HG03025 (cell line): ENCODE results near the gene NEDD4L.

Source experiments
- ATAC-seq: cut with Tn5 transposase; IDR thresholded peaks from one replicate; pipeline ENCODE4 v1.9.1; 2021; ENCODE audit warnings: mild to moderate bottlenecking, moderate library complexity; ENCODE audit not compliant: unreplicated experiment, low FRiP score

NEDD4L gene

GRCh38 chr18:58381676-58382411 is 337.8 kb downstream of the NEDD4L start:
- ATAC-seq: no peak

GRCh38 chr18:58382446-58382845 is 338.4 kb downstream of the NEDD4L start:
- ATAC-seq: no peak

- ATAC-seq: no peak
Observed at GRCh38 chr18:58385472-58385871, 341.4 kb downstream of the NEDD4L start.

DNA sequence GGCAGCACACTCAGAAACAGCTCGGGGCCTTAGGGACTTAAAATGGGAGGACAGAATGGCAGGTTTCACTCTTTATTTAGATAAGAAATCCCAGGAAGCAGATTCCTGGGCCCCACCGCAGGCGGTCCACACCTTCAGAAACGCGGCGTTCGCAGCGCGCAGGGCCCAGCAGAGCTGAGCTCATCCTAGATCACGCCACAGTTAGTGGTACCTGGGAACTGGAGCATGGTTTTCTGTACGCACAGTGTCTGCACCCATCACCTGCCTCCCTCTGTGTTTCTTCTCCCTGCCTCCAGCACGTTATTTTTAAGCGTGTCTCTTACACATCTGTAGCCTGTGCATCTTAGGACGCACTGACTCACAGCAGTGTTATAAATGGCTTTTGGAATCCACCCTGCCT is 342.8 kb downstream of the NEDD4L start:
- ATAC-seq: no peak

DNA sequence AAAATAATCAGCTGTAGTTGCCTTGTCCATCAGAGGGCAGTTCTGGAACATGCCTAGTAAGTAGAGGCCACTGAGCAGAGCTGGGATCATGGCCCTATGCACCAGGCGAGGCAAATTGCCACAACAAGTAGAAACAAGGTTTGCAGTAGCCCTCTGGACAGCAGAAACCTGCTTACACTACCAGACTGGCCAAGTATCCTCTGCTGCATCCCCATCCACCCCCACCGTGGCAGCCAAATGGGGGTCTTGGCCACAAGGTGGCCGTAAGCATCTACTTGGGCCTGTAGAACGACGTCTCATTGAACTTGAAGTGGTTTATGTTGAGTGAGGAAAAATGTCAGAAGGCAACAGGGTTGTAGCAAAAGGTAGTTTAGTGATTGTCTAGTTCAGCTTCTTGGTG is 343.7 kb downstream of the NEDD4L start:
- no peak for ATAC-seq

- no peak for ATAC-seq
Observed at GRCh38 chr18:58388736-58389135, 344.7 kb downstream of the NEDD4L start.

GRCh38 chr18:58389745-58390144 is 345.7 kb downstream of the NEDD4L start:
- no peak for ATAC-seq

- no peak for ATAC-seq
Observed at GRCh38 chr18:58390399-58390798, 346.4 kb downstream of the NEDD4L start.

DNA sequence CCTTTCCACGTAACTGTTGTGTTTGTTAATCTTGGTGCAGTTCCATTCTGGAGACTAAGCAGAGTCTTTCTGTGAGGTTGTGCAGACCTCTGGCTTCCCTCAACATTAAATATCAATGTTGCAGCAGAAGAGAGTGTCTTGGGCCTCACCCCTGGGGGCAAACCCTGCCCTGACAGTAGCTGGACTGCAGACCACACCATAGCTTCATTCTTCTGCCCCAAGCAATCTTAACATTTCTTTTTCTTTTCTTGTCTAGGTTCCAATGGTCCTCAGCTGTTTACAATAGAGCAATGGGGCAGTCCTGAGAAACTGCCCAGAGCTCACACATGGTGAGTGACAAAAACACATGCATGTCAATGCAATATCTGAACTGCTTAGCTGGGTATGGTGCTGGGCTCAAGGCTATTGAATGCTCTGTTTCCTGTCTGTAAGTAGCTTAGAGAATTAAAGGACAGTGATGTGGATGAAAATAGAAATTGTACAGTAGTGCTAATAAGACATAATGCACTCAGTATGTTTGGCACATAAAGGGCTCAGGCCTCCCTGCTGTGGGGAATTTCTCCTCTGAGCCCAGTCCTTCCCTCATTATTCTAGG is 347.3 kb downstream of the NEDD4L start:
- ATAC-seq: no peak

- no peak for ATAC-seq
Observed at GRCh38 chr18:58391932-58392323, 347.9 kb downstream of the NEDD4L start.

DNA sequence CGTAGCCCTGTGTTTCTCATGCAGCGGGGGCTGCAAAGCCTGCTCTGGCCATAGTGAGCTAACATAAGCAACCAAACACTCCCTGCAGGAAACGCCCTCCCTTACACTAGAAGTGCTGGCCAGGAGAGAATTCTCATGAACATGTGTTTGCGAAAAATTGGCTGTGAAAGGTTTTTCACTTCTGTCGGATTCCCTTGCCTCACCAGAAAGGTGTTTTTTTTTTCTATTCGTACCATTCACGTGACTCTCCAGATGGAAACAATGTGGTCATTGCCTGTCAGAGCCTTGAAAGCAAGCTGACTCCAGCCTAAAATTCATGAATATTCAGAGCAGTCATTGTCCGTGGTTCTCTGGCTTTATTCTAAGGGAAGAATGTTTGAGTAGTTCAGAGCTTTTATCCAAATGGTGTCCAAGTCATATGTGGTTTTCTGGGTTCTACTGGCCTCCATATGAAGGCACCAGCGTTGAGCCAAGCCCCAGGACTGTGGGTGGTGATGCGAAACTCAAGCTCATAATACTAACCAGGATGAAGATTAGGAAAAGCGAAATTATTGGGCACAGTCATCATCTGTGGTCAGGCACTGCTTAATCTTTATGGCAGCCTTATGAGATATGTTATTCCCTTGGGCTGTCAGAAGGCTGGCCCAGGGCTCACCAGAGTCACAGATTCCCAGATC is 348.4 kb downstream of the NEDD4L start:
- no peak for ATAC-seq

DNA sequence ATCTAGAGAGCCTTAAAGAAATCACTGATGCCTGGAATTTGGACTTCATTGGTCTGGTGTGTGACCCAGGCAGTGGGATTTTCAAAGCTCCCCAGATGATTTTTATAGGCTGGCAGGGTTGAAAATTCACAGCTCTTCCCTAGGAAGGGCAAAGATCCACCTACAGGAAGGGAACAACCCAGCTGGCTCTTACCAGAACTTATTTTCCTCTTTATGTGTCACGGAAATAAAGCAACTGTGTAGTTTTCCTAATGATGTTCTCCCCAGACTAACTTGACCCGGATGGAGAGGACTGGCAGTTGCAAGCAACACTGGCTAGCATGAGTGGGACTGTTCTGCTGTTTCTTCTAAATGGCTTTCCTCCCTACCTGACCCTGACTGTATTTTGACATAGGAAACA is 349.3 kb downstream of the NEDD4L start:
- ATAC-seq: no peak

DNA sequence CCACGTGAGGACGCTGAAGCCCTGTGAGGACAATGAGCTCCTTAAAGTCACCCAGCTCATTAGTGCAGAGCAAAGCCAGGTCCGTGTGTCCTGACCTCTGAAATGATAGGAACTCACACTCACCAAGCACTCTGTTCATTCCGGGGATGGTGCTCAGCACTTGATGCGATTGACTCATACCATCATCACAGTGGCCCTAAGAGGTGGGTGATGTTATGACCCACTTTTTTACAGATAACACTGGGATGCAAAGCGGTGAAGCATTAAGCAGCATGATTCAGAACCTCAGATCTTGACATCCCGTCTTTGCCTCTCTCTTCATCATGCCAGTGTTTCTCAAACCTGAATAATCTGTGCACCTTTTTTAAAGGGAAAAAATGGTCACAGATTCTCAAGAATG is 350.0 kb downstream of the NEDD4L start:
- no peak for ATAC-seq

DNA sequence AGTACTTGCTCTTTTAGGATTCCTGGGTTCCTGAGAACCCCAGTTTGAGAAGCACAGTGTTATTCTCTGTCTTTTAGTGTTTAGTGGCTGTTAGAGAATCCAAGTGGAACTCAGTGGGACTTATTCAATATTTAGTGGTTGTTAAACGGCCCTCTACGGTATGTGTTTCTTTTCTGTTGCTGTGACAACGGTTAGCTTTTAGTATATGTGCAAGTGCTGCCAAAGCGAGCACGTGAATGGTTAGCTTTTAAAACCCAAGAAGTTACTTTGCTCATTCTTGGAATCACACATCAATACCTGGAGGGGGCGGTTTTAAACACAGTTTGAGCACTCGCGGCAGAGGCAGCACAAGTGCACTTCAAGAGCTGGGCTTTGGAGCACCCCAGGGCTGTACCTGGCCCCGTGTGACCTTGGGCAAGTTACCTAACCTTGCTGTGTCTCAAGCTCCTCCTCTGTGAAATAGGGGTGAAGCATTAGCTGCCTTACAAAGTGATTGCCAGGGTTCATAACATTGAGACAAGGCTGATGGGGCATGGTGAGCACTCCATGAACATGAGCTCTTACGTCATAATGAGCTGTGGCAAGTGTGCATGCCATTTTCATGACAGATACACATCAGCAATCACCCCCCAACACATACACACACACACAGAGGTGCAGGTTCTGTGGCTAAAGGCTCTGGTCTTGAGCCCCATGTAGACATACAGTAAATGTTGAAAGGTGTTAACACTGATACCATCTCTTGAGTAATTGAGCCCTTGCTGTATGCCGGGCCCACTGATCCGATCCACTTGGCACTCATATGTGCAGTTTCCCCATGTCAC is 350.8 kb downstream of the NEDD4L start:
- no peak for ATAC-seq

DNA sequence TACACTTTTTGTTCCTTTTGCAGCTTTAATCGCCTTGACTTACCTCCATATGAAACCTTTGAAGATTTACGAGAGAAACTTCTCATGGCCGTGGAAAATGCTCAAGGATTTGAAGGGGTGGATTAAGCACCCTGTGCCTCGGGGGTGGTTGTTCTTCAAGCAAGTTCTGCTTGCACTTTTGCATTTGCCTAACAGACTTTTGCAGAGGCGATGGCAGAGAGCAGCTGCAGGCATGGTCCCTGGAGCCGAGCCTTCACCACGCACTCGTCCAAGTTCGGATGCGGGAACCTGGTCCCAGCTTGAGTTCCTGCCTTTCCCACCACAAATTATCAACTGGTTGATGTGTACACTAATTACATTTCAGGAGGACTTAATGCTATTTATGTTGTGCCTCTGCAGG is 352.1 kb downstream of the NEDD4L start:
- no peak for ATAC-seq

GRCh38 chr18:58396966-58397365 is 352.9 kb downstream of the NEDD4L start:
- no peak for ATAC-seq

- no peak for ATAC-seq
Observed at GRCh38 chr18:58397385-58398132, 353.5 kb downstream of the NEDD4L start.

- no peak for ATAC-seq
Observed at GRCh38 chr18:58398648-58399398, 354.8 kb downstream of the NEDD4L start.

- no peak for ATAC-seq
Observed at GRCh38 chr18:58400331-58400870, 356.4 kb downstream of the NEDD4L start.
